ENCODE data around the gene BRAP.
A peak's percentile ranks its signal among the peaks of the same experiment; 100 is the strongest.
"Not testable (repeated sequence)": the region's sequence is repeated elsewhere in the genome, so short reads cannot be mapped to it uniquely, and the experiment has no call there.

BRAP gene

GRCh38 chr12:111602348-111602747, 83.4 kb downstream of the BRAP start:
- no peak for DNase-seq (ENCODE audit: low read depth, low spot score)
- in situ Hi-C loops (cut with HindIII; ENCODE audit: low sequenced_read_pairs): no loop called here
- H3K4me3 ChIP-seq (ENCODE audit: low read depth, low read length): no peak overlapping the region
- TF ChIP-seq, protein P1, sequence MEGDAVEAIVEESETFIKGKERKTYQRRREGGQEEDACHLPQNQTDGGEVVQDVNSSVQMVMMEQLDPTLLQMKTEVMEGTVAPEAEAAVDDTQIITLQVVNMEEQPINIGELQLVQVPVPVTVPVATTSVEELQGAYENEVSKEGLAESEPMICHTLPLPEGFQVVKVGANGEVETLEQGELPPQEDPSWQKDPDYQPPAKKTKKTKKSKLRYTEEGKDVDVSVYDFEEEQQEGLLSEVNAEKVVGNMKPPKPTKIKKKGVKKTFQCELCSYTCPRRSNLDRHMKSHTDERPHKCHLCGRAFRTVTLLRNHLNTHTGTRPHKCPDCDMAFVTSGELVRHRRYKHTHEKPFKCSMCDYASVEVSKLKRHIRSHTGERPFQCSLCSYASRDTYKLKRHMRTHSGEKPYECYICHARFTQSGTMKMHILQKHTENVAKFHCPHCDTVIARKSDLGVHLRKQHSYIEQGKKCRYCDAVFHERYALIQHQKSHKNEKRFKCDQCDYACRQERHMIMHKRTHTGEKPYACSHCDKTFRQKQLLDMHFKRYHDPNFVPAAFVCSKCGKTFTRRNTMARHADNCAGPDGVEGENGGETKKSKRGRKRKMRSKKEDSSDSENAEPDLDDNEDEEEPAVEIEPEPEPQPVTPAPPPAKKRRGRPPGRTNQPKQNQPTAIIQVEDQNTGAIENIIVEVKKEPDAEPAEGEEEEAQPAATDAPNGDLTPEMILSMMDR (IDR thresholded peaks at IDR 0.05; ENCODE audit: low read depth, low read length): no peak

DNA sequence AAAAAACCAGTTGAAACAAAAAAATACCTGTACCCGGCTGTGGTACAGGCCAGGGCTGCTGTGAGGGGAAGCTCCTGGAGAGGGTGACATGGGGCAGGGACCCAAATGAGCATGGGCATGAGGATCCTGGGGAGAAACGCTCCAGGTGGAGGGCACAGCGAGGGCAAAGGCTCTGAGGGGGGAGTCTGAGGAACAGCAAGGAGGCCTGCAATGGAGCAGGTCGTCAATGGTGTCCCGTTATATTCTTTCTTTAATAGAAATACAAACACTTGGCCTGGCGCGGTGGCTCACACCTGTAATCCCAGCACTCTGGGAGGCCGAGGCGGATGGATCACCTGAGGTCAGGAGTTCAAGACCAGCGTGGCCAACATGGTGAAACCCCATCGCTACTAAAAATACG, 84.8 kb downstream of the BRAP start:
- DNase-seq (ENCODE audit: low read depth, low spot score); H3K4me3 ChIP-seq (ENCODE audit: low read depth, low read length); in situ Hi-C loops (cut with HindIII; ENCODE audit: low sequenced_read_pairs): not testable (repeated sequence)

- TF ChIP-seq, protein P1 (IDR thresholded peaks at IDR 0.05; ENCODE audit: low read depth, low read length): no peak
- in situ Hi-C loops (cut with HindIII; ENCODE audit: low sequenced_read_pairs): no loop called here
- H3K4me3 ChIP-seq (ENCODE audit: low read depth, low read length): peak overlapping the region; percentile 94
- no peak for DNase-seq (ENCODE audit: low read depth, low spot score)
These were observed 85.5 kb downstream of the BRAP start for GRCh38 chr12:111600205-111600642.

DNA sequence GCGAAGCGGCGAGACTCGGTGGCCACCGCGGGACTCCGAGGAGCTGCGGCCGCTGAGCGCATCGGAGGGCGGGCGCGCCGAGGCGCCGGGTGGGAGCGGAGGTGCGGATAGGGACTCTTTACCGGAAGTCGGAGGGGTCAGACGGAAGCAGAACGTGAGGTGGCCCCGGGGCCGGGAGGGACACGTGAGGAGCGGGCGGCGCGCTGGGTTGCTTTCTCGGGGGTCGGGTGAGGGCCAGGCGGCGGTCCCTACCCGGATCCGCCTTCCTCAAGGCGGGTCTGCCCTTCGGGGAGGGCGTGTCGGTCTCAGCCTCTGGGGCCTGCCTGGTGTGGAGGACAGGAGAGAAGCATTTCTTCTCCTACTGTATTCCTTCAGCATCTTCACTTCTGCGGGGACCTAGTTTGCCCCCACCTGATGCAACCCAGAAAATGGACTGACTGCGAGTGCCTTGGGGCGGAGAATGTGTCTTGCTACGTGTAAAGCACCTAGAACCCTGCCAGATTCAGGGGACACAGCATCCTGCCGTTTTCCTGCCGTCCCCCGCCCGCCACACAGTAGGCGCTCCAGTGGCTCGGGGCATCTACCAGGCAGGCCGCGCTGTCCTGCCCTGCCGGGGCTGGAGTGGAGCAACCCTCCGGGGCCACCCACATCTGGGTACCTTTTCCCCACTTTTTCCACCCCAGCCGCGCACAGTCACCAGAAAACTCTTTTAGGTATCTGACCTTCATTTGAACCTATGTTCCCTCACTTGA, 86.1 kb downstream of the BRAP start:
- TF ChIP-seq, protein P1 (IDR thresholded peaks at IDR 0.05; ENCODE audit: low read depth, low read length): no peak
- in situ Hi-C loops (cut with HindIII; ENCODE audit: low sequenced_read_pairs): no loop called here
- DNase-seq (ENCODE audit: low read depth, low spot score): peak; percentile 96
- H3K4me3 ChIP-seq (ENCODE audit: low read depth, low read length): peak overlapping the region; percentile 94

- in situ Hi-C loops (cut with HindIII; ENCODE audit: low sequenced_read_pairs): no loop called here
- H3K4me3 ChIP-seq (ENCODE audit: low read depth, low read length): peak within 1 kb of the TSS; percentile 94
- TF ChIP-seq, protein P1 (IDR thresholded peaks at IDR 0.05; ENCODE audit: low read depth, low read length): no peak
- DNase-seq (ENCODE audit: low read depth, low spot score): no peak
These were observed 86.9 kb downstream of the BRAP start, which contains the start of gene ATXN2 for GRCh38 chr12:111598637-111599452. TSS of gene ATXN2 (minus strand) at chr12:111599315. CDS start at chr12:111599034, 281 bp downstream.

DNA sequence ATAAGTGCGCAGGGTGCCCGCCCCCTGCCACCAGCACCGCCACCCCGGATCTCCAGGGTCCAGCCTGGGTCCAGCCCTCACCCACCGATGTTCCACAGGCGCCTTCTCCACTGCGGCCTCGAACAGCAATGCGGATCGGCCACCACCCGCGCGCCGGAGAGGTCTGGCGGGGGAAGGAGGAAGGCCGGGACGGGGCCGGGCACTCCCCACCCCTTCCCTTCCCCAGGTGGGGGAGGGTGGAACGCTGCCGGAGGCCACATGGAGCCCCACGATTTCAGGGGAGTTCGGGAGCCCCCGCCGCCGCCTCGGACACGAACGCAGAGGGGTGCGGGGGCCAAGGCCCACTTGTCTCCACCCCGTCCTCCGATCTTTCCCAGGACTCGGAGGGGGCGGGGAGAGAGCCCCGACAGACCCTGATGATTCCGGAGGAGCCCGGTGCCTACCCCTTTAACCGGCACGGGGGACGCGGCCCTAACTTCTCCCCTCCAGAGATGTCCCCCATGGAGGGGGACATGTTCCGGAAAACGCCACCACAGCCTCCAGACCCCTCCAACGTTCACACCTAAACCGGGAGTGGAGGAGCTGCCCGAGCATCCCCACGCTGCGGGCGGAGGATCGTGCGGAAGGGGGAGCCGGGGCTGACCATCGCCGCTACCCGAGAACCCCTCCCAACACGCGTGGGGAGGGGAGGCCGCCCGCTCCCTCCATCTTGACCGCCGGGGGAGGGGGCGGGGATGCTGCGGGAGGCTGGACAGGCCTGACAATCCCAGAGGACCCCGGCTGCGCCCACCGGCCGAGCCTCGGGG, 87.7 kb downstream of the BRAP start:
- peak; percentile 29 for DNase-seq (ENCODE audit: low read depth, low spot score)

More for the DNA sequence above, 87.7 kb downstream of the BRAP start:
- TF ChIP-seq, protein P1 (IDR thresholded peaks at IDR 0.05; ENCODE audit: low read depth, low read length): no peak
- H3K4me3 ChIP-seq (ENCODE audit: low read depth, low read length): peak overlapping the region; percentile 94
- in situ Hi-C loops (cut with HindIII; ENCODE audit: low sequenced_read_pairs): no loop called here
